ENCODE data around the gene BMP7.

- TF ChIP-seq CTCF (IDR thresholded peaks at IDR 0.05) = no peak
- no peak for TF ChIP-seq POLR2A (IDR thresholded peaks at IDR 0.05)
Measured at GRCh38 chr20:57308451-57309271, 42.2 kb upstream of the BMP7 start.

Measured in sigmoid colon (tissue), 3 donors.